CD4-positive, alpha-beta T cell treated with Interleukin-17A for 1 hour (primary cell): Measurements from ENCODE around the gene HSPB9.
"Not testable (repeated sequence)": the region's sequence is repeated elsewhere in the genome, so short reads cannot be mapped to it uniquely, and the experiment has no call there.

Experiments
- DNase-seq: peaks from one replicate; pipeline ENCODE4 v3.0.0-alpha.2; 2020

Gene HSPB9

DNA sequence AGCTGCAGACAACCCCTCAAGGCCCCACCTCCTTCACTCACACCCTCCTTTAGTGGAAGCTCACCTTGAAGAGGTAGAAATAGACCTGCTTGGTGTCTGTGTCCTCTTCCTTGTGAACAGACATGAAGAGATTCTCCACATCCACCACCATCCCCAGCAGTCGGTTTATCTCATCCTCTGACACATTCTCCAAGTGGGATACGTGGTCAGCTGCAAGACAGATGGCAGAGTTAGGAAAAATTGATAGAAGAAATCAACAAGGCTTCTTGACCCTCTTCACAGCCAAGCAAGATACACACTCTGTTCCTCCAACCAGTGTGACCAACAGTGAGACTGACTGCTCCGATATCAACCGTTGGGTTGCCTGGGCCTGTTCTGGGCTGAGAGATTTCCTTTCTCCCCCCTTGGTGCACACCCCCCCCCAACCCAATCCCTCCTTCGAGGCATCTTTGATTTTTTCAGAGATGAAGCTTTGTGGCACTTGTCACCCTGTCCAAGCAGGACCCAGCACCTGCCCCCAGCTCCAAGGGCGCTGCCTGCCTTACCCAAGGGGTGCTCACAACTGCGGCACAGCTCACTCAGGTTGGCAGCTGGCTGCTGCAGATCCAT, 2.3 kb upstream of the HSPB9 start:
- DNase-seq = no peak

DNA sequence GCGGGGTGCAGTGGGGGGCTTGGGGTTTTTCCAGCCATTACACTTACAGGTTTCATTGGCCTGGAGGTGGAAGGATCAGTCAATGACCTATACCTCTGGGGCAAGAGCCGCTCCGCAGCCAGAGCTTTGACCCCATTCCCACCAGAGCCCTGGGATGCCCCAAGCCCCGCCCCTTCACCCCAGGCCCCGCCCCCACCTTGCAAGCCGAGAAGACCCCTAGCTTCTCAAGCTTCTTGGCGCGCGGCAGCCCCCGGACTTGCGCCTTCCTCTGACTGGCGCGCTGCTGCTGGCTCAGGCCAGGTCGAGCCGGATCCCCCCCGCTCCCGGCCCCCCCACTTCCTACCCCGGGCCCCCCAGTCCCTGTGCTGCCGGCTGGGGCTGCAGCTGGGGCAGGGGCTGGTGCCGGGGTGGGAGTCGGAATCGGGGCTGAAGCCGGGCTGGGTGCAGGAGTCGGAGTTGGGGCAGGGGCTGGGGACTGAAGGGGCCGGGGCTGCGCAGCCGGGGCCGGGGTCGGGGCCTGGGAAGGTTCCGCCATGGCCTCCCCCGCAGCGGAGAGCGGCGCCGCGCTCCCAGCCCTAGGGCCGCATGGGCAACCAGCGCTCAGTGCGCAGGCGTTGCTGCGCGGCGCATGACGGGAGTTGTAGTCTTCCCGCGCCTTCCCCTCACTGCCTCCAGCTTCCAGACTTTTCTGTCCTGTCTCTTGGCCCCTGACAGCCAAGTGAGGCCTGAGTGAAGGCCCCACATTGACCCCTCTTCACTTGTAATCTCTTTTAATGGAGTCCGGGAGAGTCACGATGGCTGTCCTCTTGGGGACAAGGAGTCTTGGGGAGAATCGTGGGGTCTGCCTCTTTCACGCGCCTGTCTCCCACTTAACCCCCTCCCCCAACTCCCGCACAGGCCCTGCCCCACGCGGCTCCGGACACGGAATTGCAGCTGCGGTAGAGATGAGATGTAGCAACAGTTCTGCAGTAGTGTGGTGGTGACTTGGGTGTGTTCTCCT, 1.5 kb upstream of the HSPB9 start, which contains the start of gene KAT2A:
Gene KAT2A, minus strand, starts transcription at position 598 of the 1,000 bp plus-strand sequence. Its CDS starts 63 bp downstream, at position 535.
- DNase-seq = peak; percentile 76

DNA sequence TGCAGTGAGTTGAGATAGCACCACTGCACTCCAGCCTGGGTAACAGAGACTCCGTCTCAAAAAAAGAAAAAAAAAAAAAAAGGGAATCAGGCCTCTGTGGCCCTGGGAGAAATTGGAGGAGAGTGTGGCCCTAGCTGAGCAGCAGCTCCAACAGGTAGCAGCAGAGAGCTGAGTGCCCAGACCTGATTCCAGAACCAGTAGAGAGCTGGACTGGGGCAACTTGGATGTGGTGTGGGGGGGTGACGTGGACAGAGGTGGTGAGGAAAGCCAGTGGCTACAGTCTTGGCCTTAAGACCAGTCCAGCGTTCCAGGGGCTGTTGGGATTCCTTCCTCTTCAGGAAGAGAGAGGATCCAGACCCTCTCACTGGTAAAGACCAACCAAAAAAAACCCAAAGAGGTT, 1.7 kb downstream of the HSPB9 start:
- DNase-seq = no peak

DNA sequence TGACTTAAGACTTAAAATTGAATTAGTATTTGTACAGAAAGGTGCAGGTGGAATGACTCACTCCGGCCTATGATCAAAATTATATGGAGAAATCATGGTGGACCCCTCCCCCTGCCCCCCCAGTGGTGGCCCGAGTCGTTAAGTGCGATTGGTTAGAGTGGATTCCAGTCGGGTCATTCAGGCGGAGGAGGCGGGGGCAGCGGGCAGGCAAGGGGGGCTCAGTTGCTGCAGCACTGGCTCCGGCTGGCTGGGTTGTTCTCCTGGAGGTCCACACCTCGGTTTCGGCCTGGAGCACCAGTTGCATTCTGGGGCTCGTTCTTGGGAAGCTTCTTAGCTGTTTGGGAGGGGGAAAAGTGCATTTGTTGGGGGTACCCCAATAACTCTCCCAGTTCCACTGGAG, 3.0 kb downstream of the HSPB9 start:
- no peak for DNase-seq

DNA sequence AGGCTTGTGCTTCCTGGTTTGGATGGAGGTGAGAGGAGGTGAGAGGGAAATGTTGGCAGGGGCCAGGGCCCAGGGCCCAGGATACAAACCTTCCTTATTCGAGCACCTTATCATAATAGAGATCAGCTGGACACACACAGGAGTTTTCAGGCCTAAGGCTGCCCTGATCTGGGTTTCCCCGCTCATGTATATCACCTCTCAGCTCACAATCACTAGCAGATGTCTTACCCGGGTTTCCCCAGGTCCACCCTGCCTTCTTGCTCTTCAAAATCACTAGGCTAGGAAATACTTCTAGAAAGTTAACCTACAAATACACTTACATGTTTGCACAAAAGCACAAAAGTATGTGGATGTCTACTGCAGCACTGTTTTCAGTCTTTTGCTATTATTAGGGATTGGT, 4.2 kb downstream of the HSPB9 start:
- DNase-seq = no peak

DNA sequence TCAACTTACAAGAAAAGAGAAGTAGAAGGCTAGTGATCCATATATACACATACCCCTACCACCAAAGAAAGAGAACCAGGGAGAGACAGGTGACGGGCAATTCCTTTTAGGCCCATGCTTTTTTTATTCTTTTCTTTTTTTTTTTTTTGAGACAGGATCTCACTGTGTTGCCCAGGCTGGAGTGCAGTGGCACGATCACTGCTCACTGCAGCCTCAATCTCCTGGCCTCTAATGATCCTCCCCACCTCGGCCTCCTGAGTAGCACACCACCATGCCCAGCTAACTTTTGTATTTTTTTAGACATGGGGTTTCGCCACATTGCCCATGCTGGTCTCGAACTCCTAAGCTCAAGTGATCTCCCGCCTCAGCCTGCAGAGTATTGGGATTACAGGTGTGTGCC, 4.8 kb downstream of the HSPB9 start:
- no peak for DNase-seq

DNA sequence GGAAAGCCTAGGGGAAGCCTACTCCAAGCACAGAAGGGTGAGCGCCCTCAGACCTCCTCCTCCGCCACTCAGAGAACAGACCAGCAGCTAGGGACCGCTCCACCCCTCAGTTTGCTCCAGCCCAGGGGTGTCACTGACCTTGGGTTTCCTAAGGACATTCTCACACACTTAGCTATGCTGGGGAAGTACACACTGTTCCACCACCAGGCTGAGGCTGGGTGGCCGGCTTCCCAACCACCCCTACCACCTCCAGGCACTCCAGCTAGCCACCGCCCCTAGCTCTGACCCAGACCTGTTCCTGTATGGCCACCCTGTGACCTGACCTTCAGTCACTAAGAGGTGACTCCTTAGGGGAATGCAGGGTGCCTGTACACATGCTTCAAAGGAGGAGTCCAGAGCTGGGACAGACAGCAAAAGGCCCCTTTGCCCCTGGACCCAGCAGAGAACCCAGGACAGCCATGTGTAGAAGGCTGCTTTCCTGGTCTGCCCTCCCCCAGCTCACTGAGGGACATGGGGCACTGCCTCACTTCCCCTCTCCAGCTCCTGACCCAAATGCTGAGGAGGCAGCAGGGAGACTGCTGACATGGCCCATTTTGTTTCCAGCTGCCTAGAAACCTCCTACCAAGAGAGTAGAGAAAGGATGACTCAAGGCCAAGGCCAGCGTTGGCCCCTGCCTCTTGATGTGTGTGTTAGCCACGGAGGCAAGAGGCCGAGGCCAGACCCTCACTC, 6.7 kb downstream of the HSPB9 start:
- no peak for DNase-seq

DNA sequence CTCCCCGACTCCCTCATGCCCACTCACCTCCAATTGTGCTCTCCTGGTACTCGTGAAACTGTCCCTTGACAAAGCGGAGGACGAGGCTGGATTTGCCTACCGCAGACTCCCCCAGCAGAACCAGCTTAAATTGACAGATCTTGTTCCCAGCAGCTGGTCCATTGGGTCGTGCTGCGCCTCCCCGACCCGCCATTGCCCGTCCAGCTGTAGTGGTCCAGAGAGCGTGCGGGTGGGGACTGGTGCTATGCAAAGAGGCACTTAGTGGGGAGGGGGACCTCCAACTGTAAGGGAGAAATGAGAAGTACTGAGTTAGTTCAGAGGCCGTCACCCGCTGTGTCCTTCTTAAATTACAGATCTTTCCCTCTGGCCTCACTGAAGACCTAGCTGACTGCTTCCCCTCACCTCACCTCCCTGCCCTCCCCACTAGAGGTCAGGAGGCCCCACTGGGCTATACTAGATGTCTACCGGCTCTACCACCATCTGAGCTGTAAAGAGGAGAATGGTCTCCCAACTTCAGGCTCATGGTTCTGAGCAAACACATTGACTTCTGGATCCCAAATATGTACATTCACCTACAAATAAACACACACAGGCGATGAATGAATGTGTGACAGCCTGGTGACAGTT, 7.8 kb downstream of the HSPB9 start:
- no peak for DNase-seq

DNA sequence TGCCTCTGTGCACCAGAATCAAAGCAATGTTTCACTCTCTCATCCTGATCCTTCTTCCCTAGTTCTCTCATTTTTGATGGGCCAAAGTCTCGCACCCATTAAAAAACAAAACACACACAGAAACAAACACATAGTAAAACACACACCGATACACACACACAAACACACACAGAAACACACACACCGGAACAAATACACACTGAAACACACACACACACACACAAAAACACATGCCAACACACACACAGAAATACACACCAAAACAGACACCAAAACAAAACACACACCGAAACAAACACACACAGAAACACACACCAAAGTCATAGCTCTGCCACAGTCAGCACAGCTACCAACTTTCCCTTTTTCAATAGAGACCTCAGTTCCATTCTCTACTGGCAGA, 8.6 kb downstream of the HSPB9 start:
- DNase-seq = no peak

DNA sequence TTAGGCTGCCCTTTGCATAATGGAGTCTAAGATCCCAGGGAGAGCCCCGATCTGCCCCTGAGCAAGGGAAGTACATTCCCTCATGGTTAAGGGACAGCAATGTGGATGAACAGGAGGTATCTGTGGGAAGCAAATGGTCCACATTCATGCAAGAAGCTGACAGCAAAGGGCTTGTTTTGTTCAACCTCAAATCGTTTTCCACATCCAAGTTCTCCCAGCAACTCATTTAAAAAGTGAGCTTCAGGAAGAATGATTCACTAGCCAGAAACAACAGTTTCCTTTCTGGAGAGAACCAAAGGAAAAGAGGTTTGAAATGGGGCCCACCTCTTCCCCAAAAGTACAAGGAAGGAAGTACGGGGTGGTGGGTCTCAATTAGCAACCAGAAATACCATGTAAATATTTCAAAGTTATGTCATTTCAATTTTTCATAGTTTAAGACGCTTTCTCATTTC, 9.4 kb downstream of the HSPB9 start:
- no peak for DNase-seq

DNA sequence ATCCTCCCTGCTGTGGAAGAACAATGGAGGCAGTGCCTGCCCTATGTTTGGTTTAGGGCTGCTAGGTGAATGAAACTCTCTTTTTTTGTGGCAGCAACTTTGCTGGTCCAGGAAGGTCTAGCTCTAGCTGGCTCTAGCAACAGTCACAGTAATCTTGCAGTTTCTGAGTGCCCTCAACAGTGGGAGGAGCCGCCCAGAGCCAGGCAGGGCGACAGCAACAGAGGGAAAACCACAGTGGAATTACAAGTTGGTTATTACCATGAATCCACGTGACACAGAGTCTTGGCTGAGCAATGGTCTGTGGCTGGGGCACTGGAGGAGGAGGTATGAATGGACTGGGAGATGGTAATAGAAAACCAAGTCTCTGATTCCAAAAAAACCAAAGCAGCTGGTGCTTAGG, 10.3 kb downstream of the HSPB9 start:
- no peak for DNase-seq

DNA sequence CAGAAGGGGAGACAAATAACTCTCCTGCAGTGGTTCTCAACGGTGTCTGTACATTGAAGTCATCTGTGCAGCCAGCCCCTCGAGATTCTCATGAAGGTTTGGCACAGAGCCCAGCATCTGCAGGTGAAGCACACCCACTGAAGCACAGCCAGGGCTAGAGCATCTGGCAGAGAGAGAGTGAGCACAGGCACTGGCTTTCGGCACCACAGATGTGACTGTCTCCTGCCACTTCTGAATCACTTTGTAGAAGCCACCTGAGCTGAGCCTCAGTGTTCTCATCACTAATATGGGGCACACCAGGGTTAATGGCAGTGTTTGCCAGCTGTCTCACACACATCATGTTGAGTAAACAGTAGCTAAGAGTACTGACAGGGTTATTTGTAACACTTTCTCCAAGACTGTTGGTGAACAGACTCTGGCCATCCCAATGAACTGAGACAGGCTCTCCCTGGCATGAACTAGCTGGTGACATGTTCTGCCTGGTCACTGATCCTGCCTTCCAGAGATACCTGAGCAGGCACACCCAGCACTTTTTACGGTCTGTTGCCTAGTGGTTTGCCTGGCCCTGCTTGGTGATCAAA, 10.9 kb downstream of the HSPB9 start:
- DNase-seq = peak; percentile 18

DNA sequence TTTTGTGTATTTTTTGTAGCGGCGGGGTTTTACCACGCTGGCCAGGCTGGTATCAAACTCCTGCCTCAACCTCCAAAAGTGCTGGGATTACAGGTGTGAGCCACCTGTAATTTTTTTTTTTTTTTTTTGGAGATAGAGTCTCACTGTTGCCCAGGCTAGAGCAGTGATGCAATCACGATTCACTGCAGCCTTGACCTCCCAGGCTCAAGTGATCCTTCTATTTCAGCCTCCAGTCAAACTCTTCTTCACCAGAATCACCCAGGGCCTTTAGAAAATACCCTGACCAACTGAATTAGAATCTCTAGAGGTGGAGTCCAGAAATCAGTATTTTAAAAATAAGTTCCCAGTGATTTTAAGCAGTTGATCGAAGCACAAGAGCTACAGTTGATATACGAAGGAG, 12.5 kb downstream of the HSPB9 start:
- DNase-seq = no peak

DNA sequence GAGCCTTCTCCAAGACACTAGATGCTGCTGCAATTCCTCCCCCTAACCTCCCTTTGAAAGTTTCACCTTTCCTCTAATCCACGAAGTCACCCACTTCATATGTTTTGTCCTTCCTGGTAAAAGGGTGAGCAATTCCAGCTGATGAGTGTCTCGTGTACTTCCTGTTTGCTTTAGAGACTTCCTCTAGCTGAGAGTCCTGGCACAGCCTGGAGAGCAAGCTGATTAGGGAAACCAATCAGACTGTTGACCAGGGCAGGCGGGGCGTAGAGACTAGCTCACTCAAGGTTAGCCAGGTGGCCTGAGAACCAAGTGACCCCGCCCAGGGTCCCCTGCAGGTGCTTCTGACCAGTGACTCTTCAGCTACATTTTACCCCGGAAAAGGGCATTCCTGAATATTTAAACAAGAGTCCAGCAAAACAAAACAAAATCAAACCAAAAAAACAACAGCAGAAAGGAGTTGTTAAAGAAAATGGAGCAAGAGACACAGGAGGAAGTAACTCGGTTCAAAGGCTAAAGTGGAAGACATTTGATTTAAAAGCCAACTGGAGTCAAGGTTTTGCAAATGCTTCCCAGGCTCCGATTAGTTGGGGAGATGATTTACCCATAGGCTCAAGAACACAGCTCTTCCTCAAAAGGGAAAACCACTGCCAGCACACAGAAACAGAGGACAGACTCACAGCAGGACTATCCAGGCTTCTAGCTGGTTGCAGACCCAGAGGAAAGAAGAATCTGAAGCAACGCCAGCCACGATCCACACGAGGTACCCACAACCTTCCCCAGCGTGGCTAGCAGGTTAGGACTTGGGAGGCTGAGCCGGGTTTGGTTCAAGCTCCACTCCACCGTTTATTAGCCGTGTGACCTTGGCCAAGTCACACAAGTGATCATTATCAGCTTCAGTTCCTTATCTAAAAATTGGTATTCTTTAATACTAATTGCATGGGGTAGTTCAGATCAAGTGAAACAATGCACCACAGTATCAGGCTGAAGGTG, 13.4 kb downstream of the HSPB9 start:
- DNase-seq = no peak

DNA sequence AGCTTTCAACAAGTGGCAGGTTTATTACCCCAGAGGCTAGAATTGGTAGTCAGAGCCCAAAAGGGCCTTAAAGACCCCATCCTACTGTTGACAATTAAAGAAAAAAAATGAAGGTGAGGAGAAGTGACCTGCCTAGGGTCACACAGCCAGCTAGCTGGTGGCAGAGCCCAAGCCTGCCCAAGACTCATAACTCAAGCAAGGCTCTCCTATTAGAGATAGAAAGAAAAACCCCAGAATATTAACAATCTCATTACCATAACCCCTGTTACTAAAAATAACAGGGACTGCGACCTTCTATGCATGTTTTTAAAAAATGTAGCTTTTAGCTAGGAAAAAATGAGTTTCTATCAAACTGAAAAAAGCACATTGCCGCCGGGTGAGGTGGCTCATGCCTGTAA, 14.0 kb downstream of the HSPB9 start:
- no peak for DNase-seq

DNA sequence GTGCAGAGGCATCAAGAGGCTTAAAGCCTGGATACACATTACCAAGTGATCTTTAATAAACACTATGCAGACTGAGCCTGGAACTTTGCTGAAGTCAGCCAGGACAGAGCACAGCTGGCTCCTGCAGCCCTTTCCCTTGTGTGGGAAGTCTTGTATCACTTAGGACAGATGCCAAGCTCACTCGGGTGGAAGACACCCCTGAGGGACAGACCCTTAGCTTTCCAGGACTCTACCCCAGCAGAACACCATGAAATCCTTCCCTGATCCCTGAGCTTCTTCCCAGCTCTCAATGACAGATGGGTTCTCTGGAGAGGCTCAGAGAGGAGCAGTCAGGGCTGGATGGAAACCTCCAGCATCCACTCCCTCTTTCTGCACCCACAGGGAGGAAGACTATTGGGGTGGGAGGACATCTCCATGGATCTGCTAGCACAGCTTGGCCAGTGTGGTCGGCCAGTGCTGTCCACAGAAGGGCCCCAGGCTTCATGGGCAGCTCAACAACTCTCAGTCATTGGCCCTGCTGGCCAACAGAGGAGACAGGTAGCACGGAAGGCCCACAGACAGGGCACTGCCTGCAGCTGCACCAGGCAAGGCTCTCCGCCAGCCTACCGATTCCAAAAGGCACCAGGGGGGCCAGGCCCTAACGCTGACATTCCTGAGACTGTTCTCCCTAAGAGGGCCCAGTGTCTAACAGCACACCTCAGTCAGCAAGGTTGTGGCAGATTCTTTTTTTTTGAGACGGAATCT, 16.3 kb downstream of the HSPB9 start:
- DNase-seq = no peak

DNA sequence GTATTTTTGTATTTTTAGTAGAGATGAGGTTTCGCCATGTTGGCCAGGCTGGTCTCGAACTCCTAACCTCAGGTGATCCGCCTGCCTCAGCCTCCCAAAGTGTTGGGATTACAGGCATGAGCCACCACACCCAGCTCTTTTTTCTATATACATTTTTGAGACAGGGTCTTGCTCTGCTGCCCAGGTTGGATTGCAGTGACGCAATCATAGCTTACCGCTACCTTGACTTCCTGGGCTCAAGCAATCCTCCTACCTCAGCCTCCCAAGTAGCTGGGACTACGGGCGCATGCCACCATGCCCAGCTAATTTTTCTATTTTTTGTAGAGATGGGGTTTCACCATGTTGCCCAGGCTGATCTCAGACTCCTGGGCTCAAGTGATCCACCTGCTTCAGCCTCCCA, 18.1 kb downstream of the HSPB9 start:
- not testable (repeated sequence) for DNase-seq

DNA sequence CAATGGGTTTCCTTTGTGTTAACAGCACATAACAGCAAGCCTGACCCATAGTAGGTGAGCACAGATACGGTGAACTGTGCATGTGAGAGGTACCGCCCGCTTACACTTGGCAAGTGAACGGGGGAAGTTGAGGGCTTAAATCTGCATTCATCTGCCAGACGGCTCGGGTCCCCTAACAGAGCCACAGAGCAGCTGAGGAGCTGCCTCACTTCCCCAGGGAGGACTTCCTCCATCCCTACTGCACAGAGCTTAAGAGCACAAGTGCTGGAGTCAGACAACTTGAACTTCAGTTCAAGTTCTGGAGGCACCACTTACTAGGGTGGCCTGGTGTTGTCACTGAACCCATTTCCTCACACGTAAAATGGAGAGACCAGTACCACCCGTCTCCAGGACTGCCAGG, 18.8 kb downstream of the HSPB9 start:
- DNase-seq = no peak

DNA sequence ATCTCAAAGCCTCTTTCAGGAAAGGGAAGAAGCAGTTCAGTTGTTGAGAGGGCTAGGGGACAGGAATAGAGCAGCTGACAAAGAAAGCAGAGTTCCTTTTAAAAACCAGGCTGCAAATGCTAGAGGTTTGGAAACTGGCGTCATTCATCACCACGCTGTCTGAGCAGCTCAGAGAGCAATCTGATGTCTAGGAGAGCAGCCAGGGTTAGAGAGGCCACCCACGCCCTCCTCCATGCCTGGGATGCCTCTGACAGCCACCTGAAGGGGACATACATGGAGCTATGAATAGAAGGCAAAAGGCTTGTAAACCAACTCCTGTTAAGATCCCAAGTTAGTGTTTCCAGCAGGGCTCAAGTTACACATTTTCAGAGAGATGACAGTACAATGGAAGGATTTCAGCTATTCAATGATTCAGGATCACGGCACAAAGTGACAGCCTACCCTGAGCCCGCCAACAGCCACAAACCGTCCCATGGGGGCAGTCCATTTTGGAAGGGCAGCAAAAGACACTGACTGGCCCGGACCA, 19.8 kb downstream of the HSPB9 start:
- DNase-seq = no peak

DNA sequence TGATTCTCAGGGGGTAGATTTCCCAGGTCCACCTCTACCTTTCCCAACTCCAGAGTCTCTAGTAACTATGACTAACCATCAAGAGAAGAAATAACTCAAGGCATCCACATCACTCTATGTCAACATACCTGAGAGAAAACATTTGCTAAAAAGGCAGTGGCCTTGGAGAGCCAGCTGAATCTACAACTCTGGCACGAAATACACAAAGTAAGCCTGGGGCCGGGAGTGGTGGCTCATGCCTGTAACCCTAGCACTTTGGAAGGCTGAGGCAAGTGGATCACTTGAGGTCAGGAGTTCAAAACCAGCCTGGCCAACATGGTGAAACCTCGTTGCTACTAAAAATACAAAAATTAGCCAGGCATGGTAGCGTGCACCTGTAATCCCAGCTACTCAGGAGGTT, 20.5 kb downstream of the HSPB9 start:
- DNase-seq = not testable (repeated sequence)
